CD4-positive, alpha-beta T cell treated with Interferon gamma for 1 hour (primary cell): ENCODE results near the gene NHLRC2.
"Not testable (repeated sequence)": the region's sequence is repeated elsewhere in the genome, so short reads cannot be mapped to it uniquely, and the experiment has no call there.

Source experiments
- DNase-seq: peaks from one replicate; pipeline ENCODE4 v3.0.0-alpha.2; 2020

Gene NHLRC2

GRCh38 chr10:113911839-113912238, 57.4 kb downstream of the NHLRC2 start:
- DNase-seq: no peak

- DNase-seq: no peak
Observed at GRCh38 chr10:113912582-113912981, 58.1 kb downstream of the NHLRC2 start.

- no peak for DNase-seq
Observed at GRCh38 chr10:113914956-113915355, 60.5 kb downstream of the NHLRC2 start.

GRCh38 chr10:113915540-113915939, 61.1 kb downstream of the NHLRC2 start:
- DNase-seq: no peak

GRCh38 chr10:113916053-113916452, 61.6 kb downstream of the NHLRC2 start:
- no peak for DNase-seq

GRCh38 chr10:113917636-113918035, 63.2 kb downstream of the NHLRC2 start:
- no peak for DNase-seq

- DNase-seq: no peak
Observed at GRCh38 chr10:113920114-113920513, 65.7 kb downstream of the NHLRC2 start.

GRCh38 chr10:113920875-113921274, 66.4 kb downstream of the NHLRC2 start:
- no peak for DNase-seq

- DNase-seq: no peak
Observed at GRCh38 chr10:113921561-113922370, 67.3 kb downstream of the NHLRC2 start.

GRCh38 chr10:113922787-113923570, 68.5 kb downstream of the NHLRC2 start:
- no peak for DNase-seq

GRCh38 chr10:113924186-113924585, 69.7 kb downstream of the NHLRC2 start:
- no peak for DNase-seq

GRCh38 chr10:113924664-113925063, 70.2 kb downstream of the NHLRC2 start:
- DNase-seq: no peak

- no peak for DNase-seq
Observed at GRCh38 chr10:113927440-113927839, 73.0 kb downstream of the NHLRC2 start.

GRCh38 chr10:113928830-113929229, 74.4 kb downstream of the NHLRC2 start:
- DNase-seq: no peak

- DNase-seq: no peak
Observed at GRCh38 chr10:113929522-113929921, 75.1 kb downstream of the NHLRC2 start.

- DNase-seq: no peak
Observed at GRCh38 chr10:113930482-113931057, 76.1 kb downstream of the NHLRC2 start.

GRCh38 chr10:113932854-113933253, 78.4 kb downstream of the NHLRC2 start:
- no peak for DNase-seq

- no peak for DNase-seq
Observed at GRCh38 chr10:113933894-113934532, 79.6 kb downstream of the NHLRC2 start.

GRCh38 chr10:113937258-113937657, 82.8 kb downstream of the NHLRC2 start:
- no peak for DNase-seq

- DNase-seq: no peak
Observed at GRCh38 chr10:113937756-113938155, 83.3 kb downstream of the NHLRC2 start.

GRCh38 chr10:113939212-113939860, 84.9 kb downstream of the NHLRC2 start:
- DNase-seq: no peak

- no peak for DNase-seq
Observed at GRCh38 chr10:113941140-113941539, 86.7 kb downstream of the NHLRC2 start.

- DNase-seq: not testable (repeated sequence)
Observed at GRCh38 chr10:113943196-113943595, 88.7 kb downstream of the NHLRC2 start.
